NCI-H2171 (cell line): ENCODE measurements around the gene WAC.
"Not testable (repeated sequence)": the region's sequence is repeated elsewhere in the genome, so short reads cannot be mapped to it uniquely, and the experiment has no call there.

ENCODE experiments used
- DNase-seq: peaks from one replicate; lab custom pipeline; 2025; lab: John Stamatoyannopoulos, UW

WAC gene, protein sequence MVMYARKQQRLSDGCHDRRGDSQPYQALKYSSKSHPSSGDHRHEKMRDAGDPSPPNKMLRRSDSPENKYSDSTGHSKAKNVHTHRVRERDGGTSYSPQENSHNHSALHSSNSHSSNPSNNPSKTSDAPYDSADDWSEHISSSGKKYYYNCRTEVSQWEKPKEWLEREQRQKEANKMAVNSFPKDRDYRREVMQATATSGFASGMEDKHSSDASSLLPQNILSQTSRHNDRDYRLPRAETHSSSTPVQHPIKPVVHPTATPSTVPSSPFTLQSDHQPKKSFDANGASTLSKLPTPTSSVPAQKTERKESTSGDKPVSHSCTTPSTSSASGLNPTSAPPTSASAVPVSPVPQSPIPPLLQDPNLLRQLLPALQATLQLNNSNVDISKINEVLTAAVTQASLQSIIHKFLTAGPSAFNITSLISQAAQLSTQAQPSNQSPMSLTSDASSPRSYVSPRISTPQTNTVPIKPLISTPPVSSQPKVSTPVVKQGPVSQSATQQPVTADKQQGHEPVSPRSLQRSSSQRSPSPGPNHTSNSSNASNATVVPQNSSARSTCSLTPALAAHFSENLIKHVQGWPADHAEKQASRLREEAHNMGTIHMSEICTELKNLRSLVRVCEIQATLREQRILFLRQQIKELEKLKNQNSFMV

DNA sequence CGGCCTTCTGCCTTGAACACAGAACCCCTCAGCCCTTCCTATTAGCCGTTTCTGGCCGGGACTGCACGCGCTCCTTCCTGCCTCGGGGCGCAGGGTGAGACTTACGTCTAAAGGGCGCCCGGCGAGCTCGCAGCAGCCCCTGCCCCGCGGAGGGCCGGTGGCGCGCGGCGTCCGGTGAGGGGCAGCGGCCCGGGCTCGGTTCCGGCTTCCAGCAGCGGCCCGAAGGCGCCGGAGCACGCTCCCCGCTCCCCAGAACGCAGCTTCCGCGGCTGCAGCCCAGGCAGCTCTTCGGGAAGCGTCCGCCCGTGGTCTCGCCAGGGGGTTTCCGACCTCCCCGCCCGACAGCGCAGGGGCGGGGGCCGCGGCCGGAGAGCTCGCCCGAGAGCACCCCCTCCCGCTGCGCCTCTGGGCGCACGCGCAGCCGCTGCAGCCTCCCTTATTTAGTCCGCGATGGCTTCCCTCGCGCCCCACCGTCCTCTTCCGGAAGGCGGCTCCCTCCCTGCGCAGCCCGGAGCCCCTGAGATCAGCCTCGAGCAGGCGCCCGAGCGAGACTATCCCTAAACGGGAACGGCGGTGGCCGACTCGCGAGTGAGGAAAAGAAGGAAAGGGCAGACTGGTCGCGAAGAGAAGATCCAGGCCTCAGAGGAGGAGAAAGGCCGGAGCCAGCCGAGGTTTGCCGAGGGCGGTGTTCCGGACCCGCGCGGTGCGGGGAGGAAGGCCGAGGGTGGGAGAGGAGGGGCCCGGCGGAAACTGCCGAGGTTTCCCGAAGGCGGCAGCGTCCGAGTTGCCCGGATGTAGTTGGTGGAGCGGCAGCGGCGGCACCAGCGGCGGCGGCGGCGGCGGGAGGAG lies at the start of gene WAC:
TSS of gene WAC (plus strand) at position 782 of the 849 bp plus-strand sequence. CDS start 462 bp downstream, outside the sequence.
- DNase-seq = peak; percentile 73

DNA sequence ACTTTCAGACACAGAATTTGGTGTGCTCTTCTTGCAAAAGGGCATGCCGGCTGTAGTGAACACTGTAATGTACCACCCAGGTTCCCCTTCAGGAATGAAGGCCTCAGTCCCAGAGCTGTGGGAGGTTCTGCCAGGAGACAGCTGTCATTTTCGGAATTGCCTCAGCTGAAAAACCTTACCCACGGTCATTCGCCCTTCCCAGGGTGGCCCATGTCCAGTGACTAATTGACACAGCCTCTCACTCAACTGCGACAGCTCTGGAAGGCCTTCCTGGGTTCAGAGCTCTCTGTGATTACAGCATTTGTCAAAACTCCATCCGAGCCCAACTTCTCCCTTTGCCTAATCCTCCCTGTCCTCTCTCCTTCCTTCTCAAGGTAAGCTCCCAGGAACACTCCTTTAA lies 43.7 kb upstream of the WAC start:
- no peak for DNase-seq

DNA sequence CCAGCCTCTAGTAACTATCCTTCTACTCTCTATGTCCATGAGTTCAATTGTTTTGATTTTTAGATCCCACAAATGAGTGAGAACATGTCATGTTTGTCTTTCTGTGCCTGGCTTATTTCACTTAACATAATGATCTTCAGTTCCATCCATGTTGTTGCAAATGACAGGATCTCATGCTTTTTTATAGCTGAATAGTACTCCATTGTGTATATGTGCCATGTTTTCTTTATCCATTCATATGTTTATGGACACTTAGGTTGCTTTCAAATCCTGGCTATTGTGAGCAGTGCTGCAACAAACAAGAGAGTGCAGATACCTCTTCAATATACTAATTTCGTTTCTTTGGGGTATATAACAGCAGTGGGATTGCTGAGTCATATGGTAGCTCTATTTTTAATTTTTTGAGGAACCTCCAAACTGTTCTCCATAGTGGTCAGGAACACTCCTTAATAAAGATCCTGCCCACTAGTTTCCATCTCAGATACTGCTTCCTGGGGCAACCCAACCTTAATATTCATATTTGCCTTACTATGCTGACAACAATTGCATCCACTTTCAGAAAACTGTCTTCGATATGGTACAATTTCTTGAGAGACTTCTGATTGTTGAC lies 42.6 kb upstream of the WAC start:
- DNase-seq = not testable (repeated sequence)

DNA sequence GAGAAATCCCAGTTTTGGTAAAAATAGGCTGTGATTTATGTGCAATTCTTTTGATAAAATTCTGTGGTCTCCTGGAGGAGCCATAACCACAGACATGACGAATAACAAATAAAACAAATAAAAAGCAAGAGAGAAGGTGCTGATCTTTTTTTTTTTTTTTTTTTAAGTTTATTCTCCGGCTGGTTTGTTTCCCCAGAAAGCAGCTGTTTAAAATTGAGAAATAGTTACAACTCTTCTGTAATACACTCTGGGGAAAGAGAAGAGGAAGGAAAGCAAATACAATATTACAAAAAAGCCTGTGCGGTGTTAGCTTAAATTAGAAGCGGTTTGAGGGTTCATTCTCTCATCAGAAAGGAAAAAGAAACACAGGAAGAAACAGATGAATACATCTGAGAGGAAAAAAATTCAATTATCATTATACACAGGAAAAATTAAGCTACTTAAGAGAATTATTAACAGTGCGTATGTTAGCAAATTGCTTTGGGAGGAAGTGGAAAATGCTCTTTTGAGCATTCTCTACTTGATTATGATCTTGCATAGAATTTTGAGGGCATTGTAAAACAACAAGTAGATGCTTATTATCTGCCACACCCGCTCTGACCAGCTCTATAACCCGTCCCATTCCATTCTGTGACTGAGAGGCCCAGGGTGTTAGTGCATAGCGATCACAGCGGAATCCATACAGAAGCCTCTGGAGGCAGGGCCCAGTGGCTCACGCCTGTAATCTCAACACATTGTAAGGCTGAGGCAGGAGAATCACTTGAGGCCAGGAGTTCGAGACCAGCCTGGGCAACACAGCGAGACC lies 40.6 kb upstream of the WAC start:
- no peak for DNase-seq

DNA sequence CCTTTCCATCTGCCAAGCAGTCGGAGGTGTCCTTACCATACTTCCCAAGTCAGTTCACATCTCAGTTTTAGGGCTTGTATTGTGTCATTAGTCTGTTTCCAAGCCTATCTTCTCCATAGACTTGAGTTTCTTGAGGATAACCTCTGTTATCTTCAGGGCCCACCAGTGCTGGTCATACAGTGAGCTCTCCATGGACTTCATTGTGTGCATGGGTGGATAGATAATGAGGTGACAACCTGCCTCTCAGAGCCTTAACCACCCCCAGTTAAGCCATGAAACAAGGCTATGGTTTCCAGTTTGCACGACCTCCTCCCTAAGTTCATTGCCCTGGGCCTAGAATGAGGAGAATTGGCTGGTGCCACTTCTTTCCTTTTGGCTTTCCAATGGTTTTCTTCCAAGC lies 38.5 kb upstream of the WAC start:
- DNase-seq = no peak

DNA sequence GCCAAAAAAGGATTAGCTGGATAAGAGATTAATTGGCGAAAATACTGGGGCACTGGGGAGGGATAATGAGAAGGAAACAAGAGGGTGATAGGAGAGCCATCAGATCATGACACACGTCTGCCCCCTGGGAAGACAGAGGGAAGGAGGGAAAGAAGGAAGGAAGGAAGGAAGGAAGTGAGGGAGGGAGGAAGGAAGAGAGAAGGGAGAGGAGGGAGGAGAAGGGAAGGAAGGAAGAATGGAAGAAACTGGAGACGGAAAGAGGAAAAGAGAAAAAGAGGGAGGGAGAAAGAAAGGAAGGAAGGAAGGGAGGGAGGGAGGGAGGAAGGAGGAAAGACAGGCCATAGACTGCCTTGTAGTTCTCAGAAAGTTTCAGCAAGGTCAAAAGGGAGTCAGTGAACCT lies 37.8 kb upstream of the WAC start:
- DNase-seq = no peak

DNA sequence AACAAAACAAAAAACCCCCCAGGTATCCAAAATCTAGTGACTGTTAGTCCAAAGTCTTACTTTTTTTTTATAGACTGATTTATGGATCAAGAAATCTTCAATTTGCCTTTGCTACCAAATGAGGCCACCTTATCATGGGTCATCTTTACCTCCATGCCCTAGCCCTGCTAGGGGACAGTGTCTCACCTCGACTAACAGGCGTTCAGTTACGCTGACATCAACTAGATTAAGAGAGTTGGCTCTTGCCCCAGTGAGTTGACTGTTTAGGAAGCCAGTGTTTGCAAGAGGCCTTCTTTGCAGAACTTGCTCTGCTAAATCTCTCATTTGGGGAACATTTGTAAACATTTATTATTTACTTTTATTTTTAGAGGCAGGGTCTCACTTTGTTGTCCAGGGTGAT lies 36.9 kb upstream of the WAC start:
- no peak for DNase-seq

DNA sequence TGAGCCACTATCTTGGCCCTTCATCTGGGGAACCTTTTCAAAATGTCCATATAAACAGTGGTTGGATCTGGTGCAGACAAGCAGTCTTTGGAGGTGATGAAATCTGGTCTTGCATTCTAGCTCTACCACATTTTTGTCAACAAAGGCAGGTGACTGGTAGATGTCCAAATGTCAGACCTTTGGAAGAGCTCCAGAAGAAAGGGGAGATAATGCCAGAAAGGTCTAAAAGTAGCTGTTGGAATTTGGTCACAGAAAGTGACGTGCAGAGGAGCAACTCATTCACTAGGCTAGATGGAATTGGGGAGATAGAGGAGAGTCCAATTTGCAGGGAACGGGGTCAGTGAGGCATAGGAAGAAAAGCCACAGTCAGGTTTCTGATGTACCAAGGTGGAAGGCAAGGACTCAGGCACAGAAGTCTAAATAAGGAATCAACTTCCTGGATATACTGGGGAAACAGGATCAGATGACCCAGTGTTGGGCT lies 36.4 kb upstream of the WAC start:
- DNase-seq = no peak

DNA sequence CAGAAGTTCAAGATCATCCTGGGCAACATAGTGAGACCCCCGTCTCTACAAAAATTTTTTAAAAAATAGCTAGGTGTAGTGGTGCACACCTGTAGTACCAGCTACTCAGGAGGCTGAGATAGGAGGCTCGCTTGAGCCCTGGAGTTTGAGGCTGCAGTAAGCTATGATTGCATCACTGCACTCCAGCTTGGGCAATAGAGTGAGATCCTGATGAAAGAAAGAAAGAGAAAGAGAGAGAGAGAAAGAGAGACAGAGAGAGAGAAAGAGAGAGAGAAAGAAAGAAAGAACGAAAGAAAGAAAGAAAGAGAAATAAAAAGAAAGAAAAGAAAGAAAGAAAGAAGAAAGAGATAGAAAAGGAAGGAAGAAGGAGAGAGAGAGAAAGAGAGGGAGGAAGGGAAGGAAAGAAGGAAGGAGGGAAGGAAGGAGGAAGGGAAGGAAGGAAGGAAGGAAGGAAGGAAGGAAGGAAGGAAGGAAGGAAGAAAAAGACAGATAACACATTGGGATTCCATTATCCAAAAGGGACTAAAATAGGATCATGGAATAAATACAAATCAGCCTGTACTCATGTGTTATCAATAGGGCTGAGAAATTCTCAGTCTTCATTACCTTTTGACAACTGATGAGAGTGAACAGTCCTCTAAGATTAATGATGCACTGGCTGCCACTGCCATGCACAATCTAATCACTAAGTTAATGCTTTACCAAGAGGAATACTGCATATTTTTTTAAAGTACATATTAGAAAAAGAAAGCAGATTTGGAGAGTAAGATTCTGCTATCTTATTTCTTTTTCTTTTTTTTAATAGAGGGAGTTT lies 35.4 kb upstream of the WAC start:
- no peak for DNase-seq

DNA sequence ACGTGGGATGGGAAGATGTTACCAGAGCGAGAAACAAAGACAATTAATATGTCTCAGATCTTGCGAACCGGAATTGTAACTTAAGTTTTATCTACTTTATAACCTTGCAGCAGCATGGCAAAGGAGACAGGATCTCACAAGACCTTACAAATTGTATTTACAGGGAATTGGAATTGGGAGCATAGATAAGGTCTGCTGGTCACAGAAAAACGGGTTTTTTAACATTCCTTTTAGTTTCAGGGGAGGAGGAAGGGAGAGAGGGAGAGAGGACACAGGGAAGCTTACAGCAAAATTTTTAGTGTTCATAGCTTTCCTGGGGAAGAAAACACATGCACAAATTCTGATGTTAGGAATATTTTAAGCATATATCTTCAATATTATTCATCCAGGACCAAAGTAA lies 32.7 kb upstream of the WAC start:
- DNase-seq = not testable (repeated sequence)

DNA sequence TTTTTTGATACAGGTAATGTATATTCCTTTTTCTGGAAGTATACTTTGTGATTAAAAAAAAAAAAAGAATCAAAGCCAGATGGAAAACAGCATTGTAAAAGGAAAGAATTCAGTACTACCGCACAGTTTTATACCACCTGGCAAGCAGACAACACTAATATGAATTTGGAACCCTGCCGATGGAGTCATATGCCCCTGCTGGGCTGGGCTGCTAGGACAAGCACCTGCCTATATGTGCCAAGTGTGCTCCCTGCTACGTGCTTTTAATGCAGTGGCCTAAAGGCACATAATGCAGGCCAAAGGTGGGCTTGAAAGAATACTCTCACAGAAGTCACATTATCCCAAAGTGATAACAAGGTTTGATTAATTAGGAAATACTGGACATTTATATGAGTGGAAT lies 29.8 kb upstream of the WAC start:
- peak; percentile 73 for DNase-seq

DNA sequence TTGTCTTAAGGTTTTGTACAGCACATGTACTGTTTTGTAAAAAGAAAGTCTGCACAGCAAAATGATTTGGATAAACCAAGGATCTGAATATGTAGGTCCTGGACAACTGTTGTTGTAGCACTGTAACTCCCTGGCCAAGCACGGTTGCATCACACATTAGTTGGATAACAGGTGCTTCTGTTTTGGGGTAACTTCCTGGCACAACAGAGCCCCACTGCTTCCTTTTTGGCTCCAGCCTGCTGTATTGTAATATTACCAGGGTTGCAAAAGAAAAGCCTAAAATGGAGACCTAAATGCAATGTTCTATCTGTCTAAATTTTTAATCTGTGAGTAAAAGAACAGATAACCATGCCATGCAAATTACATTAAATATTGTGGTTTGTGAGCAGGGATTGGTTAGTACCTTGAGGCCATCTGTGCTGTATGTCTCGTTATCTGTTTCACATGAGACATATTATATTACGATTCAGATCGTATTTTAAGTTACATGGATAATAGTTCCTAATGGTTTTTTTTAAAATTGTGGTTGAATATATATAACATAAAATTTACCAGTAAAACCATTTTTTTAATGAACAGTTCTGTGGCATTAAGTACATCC lies 27.5 kb upstream of the WAC start:
- no peak for DNase-seq

DNA sequence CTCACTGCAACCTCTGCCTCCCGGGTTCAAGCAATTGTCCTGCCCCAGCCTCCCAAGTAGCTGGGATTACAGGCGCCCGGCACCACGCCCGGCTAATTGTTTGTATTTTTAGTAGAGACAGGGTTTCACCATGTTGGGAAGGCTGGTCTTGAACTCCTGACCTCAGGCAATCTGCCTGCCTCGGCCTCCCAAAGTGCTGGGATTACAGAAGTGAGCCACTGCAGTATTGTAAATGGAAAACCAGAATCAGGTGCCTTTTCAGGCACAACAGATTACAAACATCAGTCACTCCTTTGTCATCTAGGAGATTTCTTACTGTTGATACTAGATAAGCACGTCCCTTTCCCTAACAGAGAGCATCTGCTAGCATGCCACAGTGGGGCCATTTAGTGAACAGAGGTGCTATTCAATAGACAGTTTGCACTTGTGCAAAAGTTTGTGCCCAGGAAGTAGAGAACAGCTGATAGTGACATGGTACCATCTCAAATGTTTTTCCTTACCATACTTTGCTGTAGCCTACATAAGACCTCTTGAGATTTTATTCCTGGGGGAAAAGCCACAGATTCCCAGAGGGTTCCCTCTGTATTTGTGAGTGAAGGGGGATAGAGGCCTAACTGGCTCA lies 24.5 kb upstream of the WAC start:
- DNase-seq = no peak

DNA sequence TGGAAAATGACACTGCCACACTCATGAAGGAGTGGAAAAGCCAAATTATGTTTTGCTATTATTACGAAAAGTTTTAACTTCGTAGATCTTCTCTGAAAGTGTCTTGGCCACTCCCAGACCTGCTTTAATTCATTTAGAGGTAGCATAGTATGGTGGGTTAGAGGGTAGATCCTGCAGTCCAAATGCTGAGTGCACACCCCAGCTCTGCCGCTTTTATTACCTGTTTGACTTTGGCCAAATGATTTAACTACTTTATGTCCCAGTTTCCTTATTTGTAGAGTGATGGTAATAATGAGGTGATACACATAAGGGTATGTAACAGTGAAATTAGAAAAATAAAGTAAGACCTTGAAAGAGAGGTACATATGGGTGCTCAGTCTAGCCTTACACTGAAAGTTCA lies 23.6 kb upstream of the WAC start:
- no peak for DNase-seq

DNA sequence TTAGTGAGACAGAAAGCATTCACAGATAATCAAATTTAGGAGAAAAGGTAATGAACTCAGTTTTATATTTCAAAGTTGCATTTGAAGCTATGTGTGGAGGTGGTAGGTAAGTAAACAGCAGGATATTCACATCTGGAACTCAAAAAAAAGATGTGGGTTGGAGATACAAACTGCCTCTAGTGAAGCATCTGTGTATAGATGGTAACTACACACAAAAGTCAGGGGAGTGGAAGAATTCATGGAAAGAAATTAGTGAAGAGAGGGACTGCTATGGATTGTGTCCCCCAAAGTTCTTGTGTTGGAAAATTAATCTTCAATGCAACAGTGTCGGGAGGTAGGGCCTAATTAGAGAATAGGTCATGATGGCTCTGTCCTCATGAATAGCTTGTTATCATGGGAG lies 18.3 kb upstream of the WAC start:
- DNase-seq = no peak

DNA sequence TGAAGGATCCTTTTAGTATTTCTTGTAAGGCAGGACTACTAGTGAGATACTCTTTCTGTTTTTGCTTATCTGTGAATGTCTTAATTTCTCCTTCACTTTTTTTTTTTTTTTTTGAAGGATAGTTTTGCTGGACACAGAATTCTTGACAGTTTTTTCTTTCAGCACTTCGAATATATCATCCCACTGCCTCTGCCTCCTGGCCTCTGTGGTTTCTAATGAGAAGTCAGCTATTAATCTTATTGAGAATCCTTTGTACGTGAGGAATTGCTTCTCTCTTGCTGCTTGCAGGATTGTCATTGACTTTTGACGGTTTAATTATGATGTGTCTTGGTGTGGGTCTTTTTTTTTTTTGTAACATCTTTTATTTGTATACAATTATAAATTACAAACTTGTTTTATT lies 12.6 kb upstream of the WAC start:
- no peak for DNase-seq

DNA sequence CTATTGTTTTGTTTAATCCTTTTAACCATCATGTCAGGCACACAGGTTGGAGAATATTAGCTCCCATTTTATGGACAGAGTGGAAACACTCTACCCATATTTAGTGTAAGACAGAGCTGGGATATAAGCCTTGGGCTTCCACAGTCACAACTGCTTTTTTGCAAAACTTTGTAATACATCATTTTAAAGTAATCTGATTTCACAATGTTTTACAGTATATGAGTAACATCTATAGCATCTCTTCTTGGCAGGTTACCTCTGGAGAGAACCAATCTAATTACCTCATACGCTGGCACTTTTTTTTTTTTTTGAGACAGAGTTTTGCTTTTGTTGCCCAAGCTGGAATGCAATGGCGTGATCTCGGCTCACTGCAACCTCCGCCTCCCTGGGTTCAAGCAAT lies 12.1 kb upstream of the WAC start:
- DNase-seq = not testable (repeated sequence)

DNA sequence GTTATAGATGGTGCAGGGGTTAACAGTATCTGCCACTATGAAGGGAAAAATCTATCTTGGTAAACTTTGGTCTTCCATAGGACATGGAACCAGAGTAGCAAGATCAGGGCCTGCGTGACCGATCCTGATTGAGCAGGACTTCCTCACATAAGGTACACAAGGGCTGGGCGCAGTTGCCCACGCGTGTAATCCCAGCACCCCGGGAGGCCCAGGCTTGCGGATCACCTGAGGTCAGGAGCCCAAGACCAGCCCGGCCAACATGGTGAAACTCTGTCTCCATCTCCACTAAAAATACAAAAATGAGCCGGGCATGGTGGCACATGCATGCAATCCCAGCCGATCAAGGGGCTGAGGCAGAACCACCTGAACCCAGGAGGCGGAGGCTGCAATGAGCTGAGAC lies 11.0 kb upstream of the WAC start:
- DNase-seq = not testable (repeated sequence)

DNA sequence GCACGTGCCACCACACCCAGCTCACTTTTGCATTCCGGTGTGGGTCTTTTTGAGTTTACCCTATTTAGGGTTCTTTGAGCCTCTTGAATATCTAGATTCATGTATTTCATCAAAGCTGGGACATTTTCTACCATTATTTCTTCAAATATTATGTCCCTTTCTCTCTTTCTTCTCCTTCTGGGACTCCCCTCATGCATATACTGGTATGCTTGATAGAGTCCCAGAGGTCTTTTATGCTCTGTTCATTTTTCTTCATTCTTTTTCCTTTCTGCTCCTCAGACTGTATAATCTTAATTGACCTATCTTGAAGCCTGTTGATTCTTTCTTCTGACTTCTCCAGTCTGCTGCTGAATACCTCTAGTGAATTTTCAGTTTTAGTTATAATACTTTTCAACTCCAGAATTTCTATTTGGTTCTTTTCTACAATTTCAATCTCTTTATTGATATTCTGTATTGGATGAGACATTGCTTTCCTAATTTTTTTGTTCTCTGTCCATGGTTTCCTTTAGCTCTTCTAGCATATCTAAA lies 9.1 kb upstream of the WAC start:
- DNase-seq = no peak
